Muscle of leg (tissue), 11 donors: ENCODE data around the gene STS. TPM values are rescaled to one million over a fixed set of nuclear protein-coding genes. Genes with fewer than 3 reads are reported as not detected.

Experiments
- DNase-seq: peaks from one replicate; pipeline ENCODE4 v3.0.0; 2013
- H3K27ac ChIP-seq: one replicate; pipeline ENCODE4 v1.5.1; 2013; ENCODE audit warnings: mild to moderate bottlenecking, low read length, control low read depth
- H3K27me3 ChIP-seq: one replicate; pipeline ENCODE4 v1.6.1; 2013; ENCODE audit warnings: low read length; ENCODE audit not compliant: control insufficient read depth, insufficient read depth
- H3K36me3 ChIP-seq: one replicate; pipeline ENCODE4 v1.6.1; 2013; ENCODE audit warnings: low read length; ENCODE audit not compliant: control insufficient read depth, insufficient read depth
- H3K4me1 ChIP-seq: one replicate; pipeline ENCODE4 v1.6.1; 2013; ENCODE audit warnings: low read length; ENCODE audit not compliant: control insufficient read depth, insufficient read depth
- H3K4me3 ChIP-seq: one replicate; pipeline ENCODE4 v1.5.1; 2013; ENCODE audit warnings: low read length, control low read depth
- H3K9me3 ChIP-seq: replicated peaks from 2 replicates; pipeline ENCODE4 v1.6.1; 2013; ENCODE audit warnings: low read depth, low read length; ENCODE audit not compliant: control insufficient read depth
- WGBS: methylation state at CpG from one replicate; pipeline ENCODE4 v1.1.5; 2013; ENCODE audit warnings: missing lambda C conversion rate; ENCODE audit not compliant: insufficient coverage; 5-methylcytosine and 5-hydroxymethylcytosine counted together
- polyA plus RNA-seq, 8 donors: library from polyadenylated mRNA; unstranded; fragments of 120-200 nt; gene quantifications; one replicate each; pipeline versions ENCODE4 v1.2.1 to v1.2.3, GENCODE V29; 2013; ENCODE audit warnings: inconsistent platforms in 1 of 8, low replicate concordance in 1 of 8; ENCODE audit not compliant: insufficient read length in 8 of 8, insufficient read depth in 1 of 8
- total RNA-seq: library from RNA; stranded (reverse); fragments of 120-200 nt; gene quantifications from one replicate; pipeline ENCODE4 v1.2.4, GENCODE V29; 2013

STS gene
- total and polyA plus RNA-seq, 9 donors: 8.5 to 13.4 (median 11.0) TPM

GRCh38 chrX:7112071-7112470 is 35.4 kb upstream of the STS start:
- Histone ChIP-seq H3K27ac (no peak overlapping the region), H3K4me1 (peaks cover 36% of the 10 kb centered on the region), H3K36me3 (no peaks in the 10 kb centered on the region), H3K27me3 (peaks cover 6% of the 10 kb centered on the region), H3K9me3 (no peaks in the 10 kb centered on the region), H3K4me3 (no peak overlapping the region)
- no peak for DNase-seq
- WGBS: 100% methylated on average over 1 of the region's 7 CpGs

DNA sequence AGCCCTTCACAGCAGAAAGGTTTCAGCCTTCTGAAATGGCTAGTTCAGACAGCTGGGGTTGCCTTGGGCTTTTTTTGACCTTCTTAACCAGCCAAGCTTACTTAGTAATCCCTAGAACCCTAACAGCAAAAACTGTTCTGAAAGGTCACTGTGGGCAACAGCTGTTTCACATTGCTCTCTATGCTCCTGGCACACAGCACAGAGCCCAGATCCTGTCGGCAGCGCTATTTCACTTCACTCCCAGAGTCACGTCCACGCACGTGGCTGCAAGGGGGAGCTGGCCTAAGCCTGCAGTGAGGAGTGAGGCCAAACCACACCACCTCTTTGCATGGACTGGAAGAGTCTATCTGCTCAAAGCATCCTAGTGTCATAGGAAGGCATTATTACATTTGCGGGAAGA is 32.0 kb upstream of the STS start:
- Histone ChIP-seq H3K9me3 (peaks cover 4% of the 10 kb centered on the region), H3K27ac (no peak overlapping the region), H3K4me3 (no peak overlapping the region), H3K27me3 (peaks cover 9% of the 10 kb centered on the region), H3K36me3 (no peaks in the 10 kb centered on the region), H3K4me1 (peaks cover 16% of the 10 kb centered on the region)
- 16% methylated on average over 6 of the region's 6 CpGs for WGBS
- peak; percentile 45 for DNase-seq

- 85% methylated on average over 3 of the region's 3 CpGs for WGBS
- H3K4me1 ChIP-seq: peaks cover 13% of the 10 kb centered on the region
- H3K9me3 ChIP-seq: peaks cover 4% of the 10 kb centered on the region
- no peaks in the 10 kb centered on the region for H3K36me3 ChIP-seq
- no peak overlapping the region for H3K27ac ChIP-seq
- peaks cover 9% of the 10 kb centered on the region for H3K27me3 ChIP-seq
- no peak for DNase-seq
- H3K4me3 ChIP-seq: no peak overlapping the region
Measured at GRCh38 chrX:7116081-7116480, 31.4 kb upstream of the STS start.

GRCh38 chrX:7117587-7117986 is 29.9 kb upstream of the STS start:
- no peak overlapping the region for H3K4me3 ChIP-seq
- H3K4me1 ChIP-seq: peaks cover 11% of the 10 kb centered on the region
- H3K27ac ChIP-seq: no peak overlapping the region
- no peak for DNase-seq
- H3K36me3 ChIP-seq: no peaks in the 10 kb centered on the region
- WGBS: 86% methylated on average over 2 of the region's 3 CpGs
- peaks cover 15% of the 10 kb centered on the region for H3K27me3 ChIP-seq
- H3K9me3 ChIP-seq: peaks cover 4% of the 10 kb centered on the region

DNA sequence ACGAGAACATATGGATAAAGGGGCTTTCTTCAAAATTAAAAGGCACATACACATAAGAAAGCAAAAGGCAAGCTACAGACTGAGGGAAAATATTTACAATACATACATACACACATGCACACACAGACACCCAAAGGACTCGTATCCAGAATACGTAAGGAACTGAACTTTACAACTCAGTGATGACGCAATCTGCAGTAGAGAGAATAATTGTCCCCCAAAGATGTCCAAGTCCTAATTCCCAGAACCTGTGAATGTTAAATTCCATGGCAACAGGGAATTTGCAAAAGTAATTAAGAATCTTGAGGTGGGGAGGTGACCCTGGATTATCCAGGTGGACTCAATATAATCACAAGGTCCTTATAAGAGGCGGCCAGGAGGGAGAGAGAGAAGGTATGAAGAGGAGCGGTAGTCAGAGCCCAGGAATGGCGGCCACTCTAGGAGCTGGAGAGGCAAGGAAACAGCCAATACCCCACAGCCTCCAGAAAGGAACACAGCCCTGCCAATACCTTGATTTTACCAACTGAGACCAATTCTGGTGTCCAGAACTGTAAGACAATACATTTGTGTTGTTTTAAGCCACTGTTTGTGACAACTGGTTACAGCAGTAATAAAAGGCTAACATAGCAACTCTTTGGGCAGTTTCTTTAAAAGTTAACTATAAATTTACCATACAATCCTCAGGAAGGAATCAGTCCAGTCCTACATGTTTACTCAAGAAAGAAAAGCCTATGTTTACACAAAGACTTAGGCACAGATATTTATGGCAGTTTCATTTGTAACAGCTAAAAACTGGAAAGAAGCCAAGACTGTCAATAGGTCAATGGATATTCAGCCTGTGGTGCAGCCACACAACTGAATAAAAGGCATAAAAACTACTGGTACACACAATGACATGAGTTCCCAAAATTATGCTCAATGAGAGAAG is 27.3 kb upstream of the STS start:
- DNase-seq: peak; percentile 58
- no CpG with 5 or more reads among the region's 7 CpGs for WGBS

DNA sequence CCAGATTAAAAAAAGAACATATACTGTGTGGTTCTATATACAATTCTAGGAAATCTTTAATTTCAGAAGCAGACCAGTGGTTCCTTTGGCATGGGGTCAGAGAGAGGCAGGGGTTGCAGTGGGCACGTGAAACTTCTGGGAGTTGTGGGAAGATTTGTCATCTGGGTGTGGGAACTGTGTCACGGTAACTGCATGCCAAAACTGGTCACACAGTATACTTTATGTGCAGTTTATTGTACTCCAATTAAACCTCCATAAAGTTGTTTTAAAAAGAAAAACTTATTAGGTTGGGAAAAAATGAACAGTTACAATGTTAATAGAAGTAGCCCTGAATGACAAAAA is 26.7 kb upstream of the STS start:
- peaks cover 10% of the 10 kb centered on the region for H3K27me3 ChIP-seq
- peak overlapping the region; percentile 24 for H3K27ac ChIP-seq
- WGBS: no CpG with 5 or more reads among the region's 2 CpGs
- H3K36me3 ChIP-seq: no peaks in the 10 kb centered on the region
- no peak overlapping the region for H3K4me3 ChIP-seq
- peaks cover 7% of the 10 kb centered on the region for H3K4me1 ChIP-seq
- DNase-seq: no peak
- H3K9me3 ChIP-seq: peaks cover 4% of the 10 kb centered on the region

More for the DNA sequence above, 27.3 kb upstream of the STS start:
- Histone ChIP-seq H3K4me1 (peaks cover 11% of the 10 kb centered on the region), H3K27me3 (peaks cover 10% of the 10 kb centered on the region), H3K9me3 (peaks cover 4% of the 10 kb centered on the region), H3K36me3 (no peaks in the 10 kb centered on the region), H3K27ac (peak overlapping the region; percentile 45), H3K4me3 (no peak overlapping the region)

DNA sequence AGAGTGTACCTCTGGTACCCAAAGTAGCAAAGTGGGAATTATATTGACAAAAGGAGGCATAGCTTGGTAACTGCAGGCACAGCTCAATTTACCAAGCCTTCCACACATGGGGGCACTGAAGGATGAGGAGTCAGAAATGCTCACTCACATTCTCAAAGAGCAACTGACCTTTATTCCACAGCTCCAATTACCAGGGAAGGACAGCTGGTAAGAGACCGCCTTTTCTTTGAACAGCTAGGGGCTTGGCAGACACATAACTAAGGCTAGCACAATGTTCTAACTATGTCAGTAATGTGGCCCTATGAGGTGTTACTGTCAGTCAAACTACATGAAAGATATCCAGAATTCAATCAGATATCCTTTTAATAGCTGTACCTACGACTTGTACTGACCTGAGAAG is 20.5 kb upstream of the STS start:
- no CpG with 5 or more reads among the region's 2 CpGs for WGBS
- Histone ChIP-seq H3K4me3 (no peak overlapping the region), H3K4me1 (peaks cover 6% of the 10 kb centered on the region), H3K27me3 (no peaks in the 10 kb centered on the region), H3K27ac (no peak overlapping the region), H3K9me3 (no peaks in the 10 kb centered on the region), H3K36me3 (no peaks in the 10 kb centered on the region)
- DNase-seq: peak; percentile 66

GRCh38 chrX:7131621-7132020 is 15.9 kb upstream of the STS start:
- Histone ChIP-seq H3K27ac (no peak overlapping the region), H3K27me3 (peaks cover 3% of the 10 kb centered on the region), H3K4me3 (no peak overlapping the region), H3K4me1 (peaks cover 16% of the 10 kb centered on the region), H3K36me3 (no peaks in the 10 kb centered on the region), H3K9me3 (no peaks in the 10 kb centered on the region)
- WGBS: 98% methylated on average over 9 of the region's 13 CpGs
- no peak for DNase-seq

- Histone ChIP-seq H3K27ac (peak overlapping the region; percentile 53), H3K4me3 (no peak overlapping the region), H3K27me3 (peaks cover 3% of the 10 kb centered on the region), H3K4me1 (peaks cover 15% of the 10 kb centered on the region), H3K9me3 (no peaks in the 10 kb centered on the region), H3K36me3 (no peaks in the 10 kb centered on the region)
- DNase-seq: peak; percentile 57
- no CpG with 5 or more reads among the region's 3 CpGs for WGBS
Measured at GRCh38 chrX:7132335-7133049, 15.0 kb upstream of the STS start.

GRCh38 chrX:7133050-7133440 is 14.5 kb upstream of the STS start:
- Histone ChIP-seq H3K36me3 (no peaks in the 10 kb centered on the region), H3K27me3 (peaks cover 3% of the 10 kb centered on the region), H3K27ac (peak overlapping the region; percentile 53), H3K9me3 (no peaks in the 10 kb centered on the region), H3K4me1 (peaks cover 15% of the 10 kb centered on the region), H3K4me3 (no peak overlapping the region)
- peak; percentile 39 for DNase-seq
- 19% methylated on average over 8 of the region's 8 CpGs for WGBS
